GM12892 (cell line): ENCODE data around the gene NPAS2.

ENCODE experiments used
- DNase-seq: peaks from one replicate; pipeline ENCODE4 v3.0.0; 2011; ENCODE audit not compliant: insufficient read length
- FAIRE-seq: peaks from 2 replicates; lab custom pipeline; 2011; peaks lifted over from hg19 to GRCh38; lab: Jason Lieb, UNC
- POLR2A ChIP-seq: IDR thresholded peaks from 2 replicates; pipeline ENCODE4 v1.6.1; 2011; ENCODE audit warnings: low read depth, low read length, control low read depth
- POLR2AphosphoS5 ChIP-seq: IDR thresholded peaks from 2 replicates; pipeline ENCODE4 v1.6.1; 2011; ENCODE audit warnings: low read depth, low read length, control low read depth
- TAF1 ChIP-seq: IDR thresholded peaks from 2 replicates; pipeline ENCODE4 v1.6.1; 2011; ENCODE audit warnings: low read depth, mild to moderate bottlenecking, control low read depth, low read length, borderline replicate concordance

Gene NPAS2

GRCh38 chr2:100831831-100832230 is 11.9 kb downstream of the NPAS2 start:
- DNase-seq (no peak), FAIRE-seq (no peak)
- no peak for TF ChIP-seq POLR2A
- no peak for TF ChIP-seq POLR2AphosphoS5
- no peak for TF ChIP-seq TAF1

GRCh38 chr2:100832885-100833284 is 12.9 kb downstream of the NPAS2 start:
- DNase-seq (no peak), FAIRE-seq (no peak)
- TF ChIP-seq POLR2A: no peak
- no peak for TF ChIP-seq POLR2AphosphoS5
- no peak for TF ChIP-seq TAF1

GRCh38 chr2:100833331-100833730 is 13.4 kb downstream of the NPAS2 start:
- DNase-seq (no peak), FAIRE-seq (no peak)
- no peak for TF ChIP-seq POLR2AphosphoS5
- TF ChIP-seq TAF1: no peak
- TF ChIP-seq POLR2A: no peak

GRCh38 chr2:100834221-100834620 is 14.3 kb downstream of the NPAS2 start:
- DNase-seq (no peak), FAIRE-seq (no peak)
- TF ChIP-seq TAF1 (no peak), POLR2A (no peak), POLR2AphosphoS5 (no peak)

GRCh38 chr2:100835006-100835659 is 15.2 kb downstream of the NPAS2 start:
- no peak for FAIRE-seq
- DNase-seq: no peak
- no peak for TF ChIP-seq POLR2A

- TF ChIP-seq POLR2AphosphoS5 (no peak), TAF1 (no peak), POLR2A (no peak)
- DNase-seq: no peak
- no peak for FAIRE-seq
Observed at GRCh38 chr2:100840519-100840918, 20.6 kb downstream of the NPAS2 start.

GRCh38 chr2:100842241-100842922 is 22.4 kb downstream of the NPAS2 start:
- TF ChIP-seq POLR2A (no peak), TAF1 (no peak), POLR2AphosphoS5 (no peak)
- DNase-seq (no peak), FAIRE-seq (no peak)

GRCh38 chr2:100844514-100844913 is 24.6 kb downstream of the NPAS2 start:
- FAIRE-seq: no peak
- no peak for DNase-seq
- TF ChIP-seq TAF1: no peak
- no peak for TF ChIP-seq POLR2AphosphoS5
- no peak for TF ChIP-seq POLR2A

- DNase-seq: no peak
- FAIRE-seq: no peak
- no peak for TF ChIP-seq TAF1
- TF ChIP-seq POLR2A: no peak
- no peak for TF ChIP-seq POLR2AphosphoS5
Observed at GRCh38 chr2:100845141-100845991, 25.4 kb downstream of the NPAS2 start.

- FAIRE-seq (no peak), DNase-seq (no peak)
- TF ChIP-seq TAF1: no peak
- TF ChIP-seq POLR2AphosphoS5: no peak
- TF ChIP-seq POLR2A: no peak
Observed at GRCh38 chr2:100846716-100847115, 26.8 kb downstream of the NPAS2 start.

GRCh38 chr2:100852447-100852846 is 32.5 kb downstream of the NPAS2 start:
- no peak for TF ChIP-seq POLR2AphosphoS5
- TF ChIP-seq POLR2A: no peak
- TF ChIP-seq TAF1: no peak
- no peak for DNase-seq
- FAIRE-seq: no peak
